22Rv1 (cell line): ENCODE measurements around the gene DTWD1.

Experiments
- ZFX ChIP-seq: fragments of 450-650 bp; IDR thresholded peaks from 2 replicates; pipeline ENCODE4 v1.6.1; 2017; ENCODE audit warnings: antibody characterized with exemption, borderline replicate concordance
- TF ChIP-seq, protein P1 (sequence below): fragments of 450-650 bp; IDR thresholded peaks from 2 replicates; pipeline ENCODE4 v1.5.1; 2017; ENCODE audit warnings: mild to moderate bottlenecking

DNA sequence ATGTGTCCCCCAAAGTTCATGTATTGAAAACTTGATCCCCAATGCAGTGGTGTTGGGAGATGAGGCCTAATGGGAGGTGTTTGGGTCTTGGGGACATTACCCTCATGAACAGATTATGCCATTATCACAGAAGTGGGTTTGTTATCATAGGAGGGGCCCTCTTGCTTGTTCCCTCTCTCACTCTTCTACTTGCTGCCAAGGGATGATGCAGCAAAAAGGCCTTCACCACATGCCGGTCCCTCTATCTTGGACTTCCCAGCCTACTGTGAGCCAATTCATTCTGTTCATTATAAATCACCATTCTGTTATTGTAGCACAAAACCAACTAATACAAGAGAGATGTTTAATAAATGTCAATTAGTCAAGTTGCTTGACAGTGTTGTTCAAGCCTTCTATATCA is 47.4 kb upstream of the DTWD1 start:
- TF ChIP-seq, protein P1, sequence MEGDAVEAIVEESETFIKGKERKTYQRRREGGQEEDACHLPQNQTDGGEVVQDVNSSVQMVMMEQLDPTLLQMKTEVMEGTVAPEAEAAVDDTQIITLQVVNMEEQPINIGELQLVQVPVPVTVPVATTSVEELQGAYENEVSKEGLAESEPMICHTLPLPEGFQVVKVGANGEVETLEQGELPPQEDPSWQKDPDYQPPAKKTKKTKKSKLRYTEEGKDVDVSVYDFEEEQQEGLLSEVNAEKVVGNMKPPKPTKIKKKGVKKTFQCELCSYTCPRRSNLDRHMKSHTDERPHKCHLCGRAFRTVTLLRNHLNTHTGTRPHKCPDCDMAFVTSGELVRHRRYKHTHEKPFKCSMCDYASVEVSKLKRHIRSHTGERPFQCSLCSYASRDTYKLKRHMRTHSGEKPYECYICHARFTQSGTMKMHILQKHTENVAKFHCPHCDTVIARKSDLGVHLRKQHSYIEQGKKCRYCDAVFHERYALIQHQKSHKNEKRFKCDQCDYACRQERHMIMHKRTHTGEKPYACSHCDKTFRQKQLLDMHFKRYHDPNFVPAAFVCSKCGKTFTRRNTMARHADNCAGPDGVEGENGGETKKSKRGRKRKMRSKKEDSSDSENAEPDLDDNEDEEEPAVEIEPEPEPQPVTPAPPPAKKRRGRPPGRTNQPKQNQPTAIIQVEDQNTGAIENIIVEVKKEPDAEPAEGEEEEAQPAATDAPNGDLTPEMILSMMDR: no peak
- no peak for TF ChIP-seq ZFX
